GM23338 (cell line): ENCODE results near the gene SPAG7. TPM values are rescaled to one million over a fixed set of nuclear protein-coding genes. Genes with fewer than 3 reads are reported as not detected.
A peak's percentile ranks its signal among the peaks of the same experiment; 100 is the strongest.

Source experiments
- ATAC-seq: fragments of 200-7000 bp; cut with Tn5 transposase; 3 replicates; pipeline ENCODE4 v1.9.1; 2020
- DNase-seq: peaks from one replicate; pipeline ENCODE4 v3.0.0-alpha.2; 2015; ENCODE audit warnings: low spot score
- H2AFZ ChIP-seq: fragments of 200-600 bp; sonication (generic); 2 replicates; pipeline ENCODE4 v1.8.0; 2016; ENCODE audit warnings: antibody characterized with exemption, mild to moderate bottlenecking, moderate library complexity
- H3F3A ChIP-seq: fragments of 200-600 bp; sonication (generic); replicated peaks from 2 replicates; pipeline ENCODE4 v1.8.0; 2017; ENCODE audit warnings: antibody characterized with exemption, mixed run types, low read depth
- H3K27ac ChIP-seq: fragments of 200-600 bp; sonication (generic); 2 replicates; pipeline ENCODE4 v1.6.1; 2016; ENCODE audit warnings: low read depth
- H3K27me3 ChIP-seq: fragments of 200-600 bp; sonication (generic); 2 replicates; pipeline ENCODE4 v1.8.0; 2016; ENCODE audit warnings: mild to moderate bottlenecking, mixed run types, moderate library complexity; ENCODE audit not compliant: insufficient read depth
- H3K36me3 ChIP-seq: fragments of 200-600 bp; sonication (generic); 2 replicates; pipeline ENCODE4 v1.8.0; 2016; ENCODE audit warnings: mild to moderate bottlenecking; ENCODE audit not compliant: insufficient read depth
- H3K4me1 ChIP-seq: fragments of 200-600 bp; sonication (generic); 2 replicates; pipeline ENCODE4 v1.8.0; 2016; ENCODE audit warnings: mild to moderate bottlenecking, moderate library complexity; ENCODE audit not compliant: insufficient read depth
- H3K4me2 ChIP-seq: fragments of 200-600 bp; sonication (generic); 2 replicates; pipeline ENCODE4 v1.7.1; 2017; ENCODE audit warnings: mixed run types
- H3K4me3 ChIP-seq: fragments of 200-600 bp; sonication (generic); 2 replicates; pipeline ENCODE4 v1.6.1; 2016; ENCODE audit warnings: mixed run types
- H3K79me2 ChIP-seq: fragments of 200-600 bp; sonication (generic); replicated peaks from 2 replicates; pipeline ENCODE4 v1.8.0; 2017; ENCODE audit warnings: mild to moderate bottlenecking; ENCODE audit not compliant: insufficient read depth
- H3K9me2 ChIP-seq: fragments of 200-600 bp; sonication (generic); 2 replicates; pipeline ENCODE4 v1.8.0; 2017; ENCODE audit not compliant: insufficient read depth
- H4K20me1 ChIP-seq: fragments of 200-600 bp; sonication (generic); replicated peaks from 2 replicates; pipeline ENCODE4 v1.8.0; 2017; ENCODE audit warnings: mild to moderate bottlenecking; ENCODE audit not compliant: insufficient read depth
- H3K27ac Mint-ChIP-seq: 2 replicates; pipeline ENCODE4 v1.8.0; 2020; ENCODE audit warnings: inconsistent platforms, mild to moderate bottlenecking, moderate library complexity, mixed read lengths
- H3K27me3 Mint-ChIP-seq: 3 replicates; pipeline ENCODE4 v1.8.0; 2022; ENCODE audit warnings: low read depth, mild to moderate bottlenecking, moderate library complexity, mixed read lengths, inconsistent platforms; ENCODE audit not compliant: insufficient read depth, poor library complexity
- H3K36me3 Mint-ChIP-seq: 3 replicates; pipeline ENCODE4 v1.8.0; 2021; ENCODE audit warnings: low read depth, mild to moderate bottlenecking, inconsistent platforms, moderate library complexity, mixed read lengths
- H3K4me1 Mint-ChIP-seq: 3 replicates; pipeline ENCODE4 v1.8.0; 2020; ENCODE audit warnings: mild to moderate bottlenecking, inconsistent platforms, mixed read lengths
- H3K4me3 Mint-ChIP-seq: 3 replicates; pipeline ENCODE4 v1.8.0; 2021; ENCODE audit warnings: moderate library complexity, mild to moderate bottlenecking, inconsistent platforms, mixed read lengths
- H3K9me3 Mint-ChIP-seq: 3 replicates; pipeline ENCODE4 v1.8.0; 2020; ENCODE audit warnings: moderate library complexity, mild to moderate bottlenecking, inconsistent platforms, mixed read lengths
- CREB1 ChIP-seq: fragments of 250-450 bp; sonication (Bioruptor Pico); IDR thresholded peaks from 2 replicates; pipeline ENCODE4 v1.5.0; 2020; ENCODE audit warnings: low read depth, mild to moderate bottlenecking, moderate library complexity
- ETS1 ChIP-seq: IDR thresholded peaks from 2 replicates; pipeline ENCODE4 v1.6.1; 2016; ENCODE audit warnings: antibody characterized with exemption
- EZH2phosphoT487 ChIP-seq: fragments of 200-600 bp; sonication (generic); IDR thresholded peaks from one replicate; pipeline ENCODE4 v1.8.1; 2018; ENCODE audit warnings: antibody characterized with exemption; ENCODE audit not compliant: unreplicated experiment
- NANOG ChIP-seq: IDR thresholded peaks from 2 replicates; pipeline ENCODE4 v1.6.1; 2016; ENCODE audit warnings: antibody characterized with exemption, borderline replicate concordance
- ZNF331 ChIP-seq: fragments of 250-450 bp; sonication (Bioruptor Pico); IDR thresholded peaks from 2 replicates; pipeline ENCODE4 v1.5.0; 2020; ENCODE audit warnings: low read depth, mild to moderate bottlenecking, moderate library complexity
- polyA plus RNA-seq: library from polyadenylated mRNA; unstranded; fragments of >200 nt; fragmentation: Nextera tagmentation; extraction: Ambion mirVana; gene quantifications from 2 replicates; pipeline ENCODE4 v1.2.1, GENCODE V29; 2016
- total RNA-seq: library from RNA; depleted of rRNA; stranded (reverse); fragments of >200 nt; shearing (Covaris generic); gene quantifications from 2 replicates; pipeline ENCODE4 v1.2.3, GENCODE V29; 2014
- TF ChIP-seq, protein P1 (sequence below), 2 experiments: fragments of 200-600 bp in 1 of 2; sonication (generic) in 1 of 2; conservative IDR thresholded peaks; 2 replicates each; pipeline versions ENCODE4 v1.5.1 to v1.6.1; 2016 to 2017; ENCODE audit warnings: antibody characterized with exemption in 2 of 2, low read depth in 2 of 2, mild to moderate bottlenecking in 2 of 2, moderate library complexity in 1 of 2
- TF ChIP-seq, protein P2 (sequence below): fragments of 250-450 bp; sonication (Bioruptor Pico); IDR thresholded peaks from 2 replicates; pipeline ENCODE4 v1.5.0; 2020; ENCODE audit warnings: mild to moderate bottlenecking, moderate library complexity

SPAG7 gene
- total and polyA plus RNA-seq, 2 experiments from 2014 or later, result 77.9 to 226 TPM

- H3K27ac Mint-ChIP-seq, result peak overlapping the region; percentile 81
Observed at GRCh38 chr17:4949321-4950074, 18.1 kb downstream of the SPAG7 start.

More at GRCh38 chr17:4949321-4950074, 18.1 kb downstream of the SPAG7 start:
- H3K36me3 ChIP-seq, result peaks cover 16% of the 10 kb centered on the region
- Mint-ChIP-seq H3K27me3 (peaks cover 34% of the 10 kb centered on the region), H3K9me3 (no peaks in the 10 kb centered on the region; the same call in 2 of the 3 replicates), H3K4me1 (peaks cover 44% of the 10 kb centered on the region), H3K4me3 (peak overlapping the region; percentile 76), H3K36me3 (peaks cover 34% of the 10 kb centered on the region)
- H3K27me3 ChIP-seq, result no peaks in the 10 kb centered on the region
- peaks cover 39% of the 10 kb centered on the region for H3K4me1 ChIP-seq
- H3K4me2 ChIP-seq, result peak overlapping the region; percentile 96
- TF ChIP-seq CREB1 (CRISPR knock-in tag) (no peak), ZNF331 (CRISPR knock-in tag) (no peak), NANOG (no peak), EZH2phosphoT487 (no peak), ETS1 (no peak; the same call in 1 of the 2 replicates)
- TF ChIP-seq, protein P1, sequence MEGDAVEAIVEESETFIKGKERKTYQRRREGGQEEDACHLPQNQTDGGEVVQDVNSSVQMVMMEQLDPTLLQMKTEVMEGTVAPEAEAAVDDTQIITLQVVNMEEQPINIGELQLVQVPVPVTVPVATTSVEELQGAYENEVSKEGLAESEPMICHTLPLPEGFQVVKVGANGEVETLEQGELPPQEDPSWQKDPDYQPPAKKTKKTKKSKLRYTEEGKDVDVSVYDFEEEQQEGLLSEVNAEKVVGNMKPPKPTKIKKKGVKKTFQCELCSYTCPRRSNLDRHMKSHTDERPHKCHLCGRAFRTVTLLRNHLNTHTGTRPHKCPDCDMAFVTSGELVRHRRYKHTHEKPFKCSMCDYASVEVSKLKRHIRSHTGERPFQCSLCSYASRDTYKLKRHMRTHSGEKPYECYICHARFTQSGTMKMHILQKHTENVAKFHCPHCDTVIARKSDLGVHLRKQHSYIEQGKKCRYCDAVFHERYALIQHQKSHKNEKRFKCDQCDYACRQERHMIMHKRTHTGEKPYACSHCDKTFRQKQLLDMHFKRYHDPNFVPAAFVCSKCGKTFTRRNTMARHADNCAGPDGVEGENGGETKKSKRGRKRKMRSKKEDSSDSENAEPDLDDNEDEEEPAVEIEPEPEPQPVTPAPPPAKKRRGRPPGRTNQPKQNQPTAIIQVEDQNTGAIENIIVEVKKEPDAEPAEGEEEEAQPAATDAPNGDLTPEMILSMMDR (conservative IDR thresholded peaks at IDR 0.05; ENCODE audit: low read depth in 2 of 2), result no peak
- TF ChIP-seq, protein P2, sequence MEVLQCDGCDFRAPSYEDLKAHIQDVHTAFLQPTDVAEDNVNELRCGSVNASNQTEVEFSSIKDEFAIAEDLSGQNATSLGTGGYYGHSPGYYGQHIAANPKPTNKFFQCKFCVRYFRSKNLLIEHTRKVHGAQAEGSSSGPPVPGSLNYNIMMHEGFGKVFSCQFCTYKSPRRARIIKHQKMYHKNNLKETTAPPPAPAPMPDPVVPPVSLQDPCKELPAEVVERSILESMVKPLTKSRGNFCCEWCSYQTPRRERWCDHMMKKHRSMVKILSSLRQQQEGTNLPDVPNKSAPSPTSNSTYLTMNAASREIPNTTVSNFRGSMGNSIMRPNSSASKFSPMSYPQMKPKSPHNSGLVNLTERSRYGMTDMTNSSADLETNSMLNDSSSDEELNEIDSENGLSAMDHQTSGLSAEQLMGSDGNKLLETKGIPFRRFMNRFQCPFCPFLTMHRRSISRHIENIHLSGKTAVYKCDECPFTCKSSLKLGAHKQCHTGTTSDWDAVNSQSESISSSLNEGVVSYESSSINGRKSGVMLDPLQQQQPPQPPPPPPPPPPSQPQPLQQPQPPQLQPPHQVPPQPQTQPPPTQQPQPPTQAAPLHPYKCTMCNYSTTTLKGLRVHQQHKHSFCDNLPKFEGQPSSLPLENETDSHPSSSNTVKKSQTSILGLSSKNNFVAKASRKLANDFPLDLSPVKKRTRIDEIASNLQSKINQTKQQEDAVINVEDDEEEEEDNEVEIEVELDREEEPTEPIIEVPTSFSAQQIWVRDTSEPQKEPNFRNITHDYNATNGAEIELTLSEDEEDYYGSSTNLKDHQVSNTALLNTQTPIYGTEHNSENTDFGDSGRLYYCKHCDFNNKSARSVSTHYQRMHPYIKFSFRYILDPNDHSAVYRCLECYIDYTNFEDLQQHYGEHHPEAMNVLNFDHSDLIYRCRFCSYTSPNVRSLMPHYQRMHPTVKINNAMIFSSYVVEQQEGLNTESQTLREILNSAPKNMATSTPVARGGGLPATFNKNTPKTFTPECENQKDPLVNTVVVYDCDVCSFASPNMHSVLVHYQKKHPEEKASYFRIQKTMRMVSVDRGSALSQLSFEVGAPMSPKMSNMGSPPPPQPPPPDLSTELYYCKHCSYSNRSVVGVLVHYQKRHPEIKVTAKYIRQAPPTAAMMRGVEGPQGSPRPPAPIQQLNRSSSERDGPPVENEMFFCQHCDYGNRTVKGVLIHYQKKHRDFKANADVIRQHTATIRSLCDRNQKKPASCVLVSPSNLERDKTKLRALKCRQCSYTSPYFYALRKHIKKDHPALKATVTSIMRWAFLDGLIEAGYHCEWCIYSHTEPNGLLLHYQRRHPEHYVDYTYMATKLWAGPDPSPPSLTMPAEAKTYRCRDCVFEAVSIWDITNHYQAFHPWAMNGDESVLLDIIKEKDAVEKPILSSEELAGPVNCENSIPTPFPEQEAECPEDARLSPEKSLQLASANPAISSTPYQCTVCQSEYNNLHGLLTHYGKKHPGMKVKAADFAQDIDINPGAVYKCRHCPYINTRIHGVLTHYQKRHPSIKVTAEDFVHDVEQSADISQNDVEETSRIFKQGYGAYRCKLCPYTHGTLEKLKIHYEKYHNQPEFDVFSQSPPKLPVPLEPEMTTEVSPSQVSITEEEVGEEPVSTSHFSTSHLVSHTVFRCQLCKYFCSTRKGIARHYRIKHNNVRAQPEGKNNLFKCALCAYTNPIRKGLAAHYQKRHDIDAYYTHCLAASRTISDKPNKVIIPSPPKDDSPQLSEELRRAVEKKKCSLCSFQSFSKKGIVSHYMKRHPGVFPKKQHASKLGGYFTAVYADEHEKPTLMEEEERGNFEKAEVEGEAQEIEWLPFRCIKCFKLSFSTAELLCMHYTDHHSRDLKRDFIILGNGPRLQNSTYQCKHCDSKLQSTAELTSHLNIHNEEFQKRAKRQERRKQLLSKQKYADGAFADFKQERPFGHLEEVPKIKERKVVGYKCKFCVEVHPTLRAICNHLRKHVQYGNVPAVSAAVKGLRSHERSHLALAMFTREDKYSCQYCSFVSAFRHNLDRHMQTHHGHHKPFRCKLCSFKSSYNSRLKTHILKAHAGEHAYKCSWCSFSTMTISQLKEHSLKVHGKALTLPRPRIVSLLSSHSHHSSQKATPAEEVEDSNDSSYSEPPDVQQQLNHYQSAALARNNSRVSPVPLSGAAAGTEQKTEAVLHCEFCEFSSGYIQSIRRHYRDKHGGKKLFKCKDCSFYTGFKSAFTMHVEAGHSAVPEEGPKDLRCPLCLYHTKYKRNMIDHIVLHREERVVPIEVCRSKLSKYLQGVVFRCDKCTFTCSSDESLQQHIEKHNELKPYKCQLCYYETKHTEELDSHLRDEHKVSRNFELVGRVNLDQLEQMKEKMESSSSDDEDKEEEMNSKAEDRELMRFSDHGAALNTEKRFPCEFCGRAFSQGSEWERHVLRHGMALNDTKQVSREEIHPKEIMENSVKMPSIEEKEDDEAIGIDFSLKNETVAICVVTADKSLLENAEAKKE (CRISPR knock-in tag), result no peak
- H3K79me2 ChIP-seq, result peaks cover 35% of the 10 kb centered on the region
- H3K9me2 ChIP-seq, result no peaks in the 10 kb centered on the region
- ATAC-seq (peak; percentile 23), DNase-seq (peak; percentile 68)
- H2AFZ ChIP-seq, result no peak overlapping the region
- H3F3A ChIP-seq, result peaks cover 29% of the 10 kb centered on the region
- H4K20me1 ChIP-seq, result peaks cover 15% of the 10 kb centered on the region
- H3K27ac ChIP-seq, result peak overlapping the region; percentile 100
- H3K4me3 ChIP-seq, result peak overlapping the region; percentile 96
